HG02884 (cell line): Measurements from ENCODE around the gene LGALS7B.
"Not testable (repeated sequence)": the region's sequence is repeated elsewhere in the genome, so short reads cannot be mapped to it uniquely, and the experiment has no call there.

Source experiments
- ATAC-seq: cut with Tn5 transposase; IDR thresholded peaks from one replicate; pipeline ENCODE4 v1.9.1; 2021; ENCODE audit warnings: mild to moderate bottlenecking, moderate library complexity; ENCODE audit not compliant: unreplicated experiment

The LGALS7B gene

GRCh38 chr19:38817081-38817480, 28.1 kb downstream of the LGALS7B start:
- no peak for ATAC-seq

- no peak for ATAC-seq
Observed at GRCh38 chr19:38819231-38819920, 30.4 kb downstream of the LGALS7B start.

GRCh38 chr19:38821230-38821825, 32.3 kb downstream of the LGALS7B start:
- not testable (repeated sequence) for ATAC-seq

- not testable (repeated sequence) for ATAC-seq
Observed at GRCh38 chr19:38825936-38826335, 36.9 kb downstream of the LGALS7B start.

- no peak for ATAC-seq
Observed at GRCh38 chr19:38826856-38827551, 38.0 kb downstream of the LGALS7B start.

GRCh38 chr19:38829203-38829602, 40.2 kb downstream of the LGALS7B start:
- ATAC-seq: not testable (repeated sequence)

GRCh38 chr19:38830039-38830733, 41.2 kb downstream of the LGALS7B start:
- no peak for ATAC-seq

- ATAC-seq: peak; percentile 23
Observed at GRCh38 chr19:38831142-38831605, 42.2 kb downstream of the LGALS7B start.

- no peak for ATAC-seq
Observed at GRCh38 chr19:38833092-38833425, 44.1 kb downstream of the LGALS7B start.

- ATAC-seq: no peak
Observed at GRCh38 chr19:38834104-38834490, 45.1 kb downstream of the LGALS7B start.

GRCh38 chr19:38834590-38834989, 45.6 kb downstream of the LGALS7B start:
- ATAC-seq: no peak

GRCh38 chr19:38836159-38836982, 47.4 kb downstream of the LGALS7B start:
- no peak for ATAC-seq

GRCh38 chr19:38836983-38837626, 48.1 kb downstream of the LGALS7B start:
- no peak for ATAC-seq

- no peak for ATAC-seq
Observed at GRCh38 chr19:38837656-38838121, 48.7 kb downstream of the LGALS7B start.

- no peak for ATAC-seq
Observed at GRCh38 chr19:38838208-38838985, 49.4 kb downstream of the LGALS7B start.

- ATAC-seq: no peak
Observed at GRCh38 chr19:38838986-38839761, 50.2 kb downstream of the LGALS7B start.

GRCh38 chr19:38839816-38840582, 51.0 kb downstream of the LGALS7B start:
- ATAC-seq: no peak

- no peak for ATAC-seq
Observed at GRCh38 chr19:38840583-38840968, 51.6 kb downstream of the LGALS7B start.
